A549 (cell line): ENCODE results near the gene RHD.
"Not testable (repeated sequence)": the region's sequence is repeated elsewhere in the genome, so short reads cannot be mapped to it uniquely, and the experiment has no call there.

Experiments
- CHD2 ChIP-seq: fragments of 150-350 bp; IDR thresholded peaks from 2 replicates; pipeline ENCODE4 v1.6.1; 2014; ENCODE audit warnings: low read length; ENCODE audit not compliant: partially characterized antibody
- KDM5A ChIP-seq: fragments of 200-600 bp; sonication (generic); IDR thresholded peaks from 2 replicates; pipeline ENCODE4 v1.6.1; 2016; ENCODE audit warnings: antibody characterized with exemption, mild to moderate bottlenecking
- SMC3 ChIP-seq: fragments of >200 bp; sonication (Bioruptor Twin); formaldehyde crosslinking; IDR thresholded peaks from 3 replicates; pipeline ENCODE4 v1.6.1; 2018; ENCODE audit warnings: inconsistent platforms
- TF ChIP-seq, protein P1 (sequence below): fragments of >200 bp; sonication (Bioruptor Twin); formaldehyde crosslinking; IDR thresholded peaks from 3 replicates; pipeline ENCODE4 v1.5.1; 2016

DNA sequence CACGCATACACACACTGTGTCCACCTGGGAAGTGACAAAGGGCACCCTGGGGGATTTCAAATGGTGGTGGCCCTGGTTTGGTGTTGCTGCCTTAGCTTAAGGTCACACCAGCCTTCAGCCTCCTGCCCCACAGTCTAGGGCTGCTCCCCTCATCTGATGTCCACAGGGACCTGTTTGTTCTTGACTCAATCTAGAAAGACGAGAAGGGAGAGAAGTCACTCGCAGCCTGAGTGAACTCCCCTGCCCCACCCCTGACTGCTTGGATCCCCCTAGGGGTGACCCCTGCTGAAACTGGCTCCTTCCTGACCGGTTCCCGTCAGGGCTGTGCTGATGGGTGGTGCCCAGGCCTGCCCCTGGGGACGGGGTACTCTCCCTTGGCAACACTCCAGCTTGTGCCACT lies 14.9 kb downstream of the RHD start:
- not testable (repeated sequence) for TF ChIP-seq CHD2, KDM5A, SMC3
- TF ChIP-seq, protein P1, sequence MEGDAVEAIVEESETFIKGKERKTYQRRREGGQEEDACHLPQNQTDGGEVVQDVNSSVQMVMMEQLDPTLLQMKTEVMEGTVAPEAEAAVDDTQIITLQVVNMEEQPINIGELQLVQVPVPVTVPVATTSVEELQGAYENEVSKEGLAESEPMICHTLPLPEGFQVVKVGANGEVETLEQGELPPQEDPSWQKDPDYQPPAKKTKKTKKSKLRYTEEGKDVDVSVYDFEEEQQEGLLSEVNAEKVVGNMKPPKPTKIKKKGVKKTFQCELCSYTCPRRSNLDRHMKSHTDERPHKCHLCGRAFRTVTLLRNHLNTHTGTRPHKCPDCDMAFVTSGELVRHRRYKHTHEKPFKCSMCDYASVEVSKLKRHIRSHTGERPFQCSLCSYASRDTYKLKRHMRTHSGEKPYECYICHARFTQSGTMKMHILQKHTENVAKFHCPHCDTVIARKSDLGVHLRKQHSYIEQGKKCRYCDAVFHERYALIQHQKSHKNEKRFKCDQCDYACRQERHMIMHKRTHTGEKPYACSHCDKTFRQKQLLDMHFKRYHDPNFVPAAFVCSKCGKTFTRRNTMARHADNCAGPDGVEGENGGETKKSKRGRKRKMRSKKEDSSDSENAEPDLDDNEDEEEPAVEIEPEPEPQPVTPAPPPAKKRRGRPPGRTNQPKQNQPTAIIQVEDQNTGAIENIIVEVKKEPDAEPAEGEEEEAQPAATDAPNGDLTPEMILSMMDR: not testable (repeated sequence)
